Astrocyte of the spinal cord (primary cell): ENCODE results near the gene MRPL23.
"Not testable (repeated sequence)": the region's sequence is repeated elsewhere in the genome, so short reads cannot be mapped to it uniquely, and the experiment has no call there.

ENCODE experiments used
- DNase-seq: peaks from one replicate; pipeline ENCODE4 v3.0.0; 2011; ENCODE audit warnings: low read depth, low spot score
- H3K4me3 ChIP-seq: 2 replicates; pipeline ENCODE4 v1.5.1; 2011; ENCODE audit warnings: low read depth, mild to moderate bottlenecking, low read length, moderate library complexity
- in situ Hi-C: cut with HindIII; loops from 2 replicates; pipeline ENCODE4 v1.10.0; 2017; ENCODE audit warnings: low sequenced_read_pairs
- TF ChIP-seq, protein P1 (sequence below): IDR thresholded peaks from 2 replicates; pipeline ENCODE4 v1.5.1; 2012; ENCODE audit warnings: low read depth, mild to moderate bottlenecking, low read length, inconsistent platforms

Gene MRPL23

DNA sequence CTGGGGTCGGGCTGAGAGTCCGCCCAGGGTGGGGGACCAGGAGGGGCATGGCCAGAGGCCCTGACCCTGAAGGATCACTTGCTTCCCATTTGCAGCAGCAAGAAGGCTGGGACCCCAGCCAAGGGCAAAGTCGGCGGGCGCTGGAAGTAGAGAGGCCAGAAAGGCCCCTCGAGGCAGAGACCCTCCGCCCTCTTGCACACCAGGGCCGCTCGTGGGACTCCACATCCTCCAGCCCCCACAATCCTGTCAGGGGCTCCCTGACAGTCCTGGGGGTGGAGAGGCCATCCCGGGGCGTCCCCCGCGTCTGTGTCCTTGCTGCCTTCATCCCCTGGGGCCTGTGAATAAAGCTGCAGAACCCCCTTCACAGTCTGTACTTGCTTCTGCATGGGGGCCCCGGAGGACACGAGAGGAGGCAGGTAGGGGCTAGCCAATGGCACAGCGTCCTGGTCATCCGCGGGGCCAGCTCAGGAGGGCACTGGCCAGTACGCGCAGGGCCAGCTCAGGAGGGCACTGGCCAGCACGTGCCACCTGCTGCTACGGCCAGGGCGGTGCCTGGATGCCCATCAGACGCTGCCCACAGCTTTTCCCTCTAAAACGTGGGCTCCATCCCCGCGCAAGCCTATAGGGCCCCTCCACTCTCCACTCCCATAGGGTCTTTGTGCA, 8.7 kb upstream of the MRPL23 start:
- no peak overlapping the region for H3K4me3 ChIP-seq
- in situ Hi-C loops: no loop called here
- TF ChIP-seq, protein P1, sequence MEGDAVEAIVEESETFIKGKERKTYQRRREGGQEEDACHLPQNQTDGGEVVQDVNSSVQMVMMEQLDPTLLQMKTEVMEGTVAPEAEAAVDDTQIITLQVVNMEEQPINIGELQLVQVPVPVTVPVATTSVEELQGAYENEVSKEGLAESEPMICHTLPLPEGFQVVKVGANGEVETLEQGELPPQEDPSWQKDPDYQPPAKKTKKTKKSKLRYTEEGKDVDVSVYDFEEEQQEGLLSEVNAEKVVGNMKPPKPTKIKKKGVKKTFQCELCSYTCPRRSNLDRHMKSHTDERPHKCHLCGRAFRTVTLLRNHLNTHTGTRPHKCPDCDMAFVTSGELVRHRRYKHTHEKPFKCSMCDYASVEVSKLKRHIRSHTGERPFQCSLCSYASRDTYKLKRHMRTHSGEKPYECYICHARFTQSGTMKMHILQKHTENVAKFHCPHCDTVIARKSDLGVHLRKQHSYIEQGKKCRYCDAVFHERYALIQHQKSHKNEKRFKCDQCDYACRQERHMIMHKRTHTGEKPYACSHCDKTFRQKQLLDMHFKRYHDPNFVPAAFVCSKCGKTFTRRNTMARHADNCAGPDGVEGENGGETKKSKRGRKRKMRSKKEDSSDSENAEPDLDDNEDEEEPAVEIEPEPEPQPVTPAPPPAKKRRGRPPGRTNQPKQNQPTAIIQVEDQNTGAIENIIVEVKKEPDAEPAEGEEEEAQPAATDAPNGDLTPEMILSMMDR: no peak
- no peak for DNase-seq

DNA sequence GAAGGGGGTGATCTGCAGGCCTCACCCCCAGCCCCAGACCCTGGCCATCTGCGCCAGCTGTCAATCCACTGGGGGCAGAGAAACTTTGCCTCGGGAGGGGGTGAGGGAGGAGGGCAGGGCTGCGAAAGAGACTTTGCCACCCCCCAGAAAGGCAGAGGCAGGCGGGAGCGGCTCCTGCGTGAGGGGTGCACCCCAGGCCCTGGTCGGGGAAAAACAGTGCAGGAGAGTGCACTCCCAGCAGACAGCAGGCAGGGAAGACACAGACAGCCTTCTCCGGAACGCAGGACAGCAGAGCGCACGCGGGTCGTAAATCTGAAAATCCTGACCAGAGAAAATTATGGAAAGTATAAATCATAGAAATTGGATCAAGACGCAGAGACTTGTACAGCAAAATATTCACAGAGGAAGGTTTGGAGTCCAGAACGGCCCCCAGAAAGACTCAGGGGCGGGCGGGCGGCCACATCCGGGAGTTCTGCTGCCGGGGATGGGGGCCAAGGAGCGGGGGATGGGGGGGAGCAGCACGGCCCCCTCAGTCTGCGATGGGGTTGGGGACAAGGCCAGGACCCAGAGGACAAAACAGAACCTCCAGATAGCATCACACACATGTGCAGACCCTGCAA, 8.0 kb upstream of the MRPL23 start:
- no peak overlapping the region for H3K4me3 ChIP-seq
- TF ChIP-seq, protein P1: no peak
- in situ Hi-C loops: no loop called here
- no peak for DNase-seq

DNA sequence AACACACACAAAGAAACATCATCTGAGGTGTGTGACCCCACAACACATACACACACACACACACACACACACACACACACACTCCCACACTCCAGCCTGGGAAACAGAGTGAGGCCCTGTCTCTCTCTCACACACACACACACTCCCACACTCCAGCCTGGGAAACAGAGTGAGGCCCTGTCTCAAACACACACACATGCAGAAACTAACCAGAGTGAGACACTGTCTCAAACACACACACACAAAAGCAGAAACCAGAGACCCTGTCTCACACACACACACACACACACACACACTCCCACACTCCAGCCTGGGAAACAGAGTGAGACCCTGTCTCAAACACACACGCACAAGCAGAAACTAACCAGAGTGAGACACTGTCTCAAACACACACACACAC, 7.3 kb upstream of the MRPL23 start:
- H3K4me3 ChIP-seq, in situ Hi-C loops: not testable (repeated sequence)
- DNase-seq: peak; percentile 18

DNA sequence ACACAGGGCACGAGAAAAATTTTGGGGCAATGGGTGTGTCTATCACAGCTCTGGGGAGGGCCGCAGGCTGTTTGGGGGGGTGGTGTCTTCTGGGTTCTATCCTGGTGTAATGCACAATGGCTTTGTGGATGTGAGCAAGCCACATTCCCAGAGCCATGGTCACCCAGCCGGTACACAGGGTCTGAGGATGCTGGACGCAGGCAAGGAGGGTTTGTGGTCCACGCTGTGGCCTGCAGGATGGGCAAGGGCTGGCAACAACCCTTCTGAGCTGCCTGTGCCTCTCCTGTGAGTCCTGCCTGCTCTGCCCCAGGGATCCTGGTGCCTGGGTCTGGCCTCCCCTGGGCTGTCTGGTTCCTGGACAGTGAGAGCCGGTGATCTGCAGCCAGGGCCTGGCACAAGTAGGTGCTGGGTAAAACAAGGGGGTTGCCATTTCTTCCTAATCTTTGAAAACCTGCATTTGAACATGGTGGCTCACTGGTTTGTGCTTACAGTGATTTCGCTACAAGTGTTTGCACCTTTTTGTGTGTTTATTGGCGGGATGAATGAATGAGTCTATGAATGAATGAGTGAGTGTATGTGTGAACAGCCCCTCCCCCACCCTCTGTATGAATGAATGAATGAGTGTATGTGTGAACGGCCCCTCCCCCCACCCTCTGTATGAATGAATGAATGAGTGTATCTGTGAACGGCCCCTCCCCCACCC, 4.4 kb upstream of the MRPL23 start:
- in situ Hi-C loops: no loop called here
- TF ChIP-seq, protein P1: no peak
- H3K4me3 ChIP-seq: no peak overlapping the region
- no peak for DNase-seq

DNA sequence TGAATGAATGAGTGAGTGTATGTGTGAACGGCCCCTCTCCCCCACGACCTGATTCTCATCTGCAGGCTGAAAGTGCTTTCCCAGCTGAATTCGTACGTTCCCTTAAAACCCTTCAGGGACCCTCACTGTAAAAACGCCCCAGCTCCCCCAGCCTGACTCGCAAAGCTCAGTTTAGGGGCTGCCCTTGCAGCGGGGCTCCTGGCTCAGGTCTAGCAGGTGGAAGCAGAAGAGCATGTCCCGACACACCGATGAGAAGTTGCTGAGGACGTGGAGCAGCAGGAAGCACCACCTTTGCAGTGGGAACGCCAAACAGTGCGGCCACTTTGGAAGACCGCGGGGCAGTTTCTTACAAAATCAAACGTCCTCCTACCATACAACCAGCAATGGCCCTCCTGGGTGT, 3.6 kb upstream of the MRPL23 start:
- TF ChIP-seq, protein P1: no peak
- no peak for DNase-seq
- H3K4me3 ChIP-seq: no peak overlapping the region
- in situ Hi-C loops: no loop called here

DNA sequence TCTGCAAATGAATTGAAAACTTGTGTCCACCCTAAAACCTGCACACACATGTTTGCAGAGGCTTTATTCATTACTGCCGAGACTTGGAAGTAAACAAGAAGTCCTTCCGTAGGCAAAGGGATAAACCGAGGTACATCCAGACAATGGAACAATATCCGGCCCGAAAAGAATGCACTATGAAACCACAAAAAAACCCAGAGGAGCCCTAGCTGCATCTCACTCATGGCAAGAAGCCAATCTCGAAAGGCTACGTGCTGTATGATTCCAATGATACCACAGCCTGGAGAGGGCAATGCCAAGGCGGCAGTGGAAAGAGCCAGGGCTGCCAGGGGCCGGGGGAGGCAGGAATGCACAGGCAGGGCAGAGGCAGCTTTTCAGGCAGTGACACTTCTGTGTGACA, 3.2 kb upstream of the MRPL23 start:
- DNase-seq: peak; percentile 12
- TF ChIP-seq, protein P1: no peak
- no peak overlapping the region for H3K4me3 ChIP-seq
- in situ Hi-C loops: no loop called here
